ENCODE measurements around the gene MYRIP. TPM values are rescaled to one million over a fixed set of nuclear protein-coding genes. Genes with fewer than 3 reads are reported as not detected.

Gene MYRIP
- polyA plus RNA-seq, 1 experiment, result not detected

DNA sequence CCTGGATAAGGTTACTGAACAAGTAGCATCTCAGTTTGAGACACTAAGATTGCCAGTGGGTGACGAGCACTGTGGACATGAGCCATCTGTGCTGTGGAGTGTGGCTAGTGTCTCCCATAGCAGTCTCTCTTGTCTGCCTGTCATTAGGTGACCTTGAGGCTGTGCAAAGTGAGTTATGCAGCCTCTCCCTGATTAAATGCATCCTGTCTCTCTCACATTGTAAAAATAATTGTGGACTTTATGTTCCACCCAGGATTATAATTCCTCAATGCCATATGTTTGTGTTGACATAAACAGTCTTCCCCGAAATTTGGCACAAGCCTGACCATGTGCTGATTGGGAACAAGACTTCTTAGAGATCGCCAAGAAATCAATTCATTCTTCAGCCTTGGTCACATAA lies 168.9 kb downstream of the MYRIP start:
- CTCF ChIA-PET, result no interaction called here
- DNase-seq (ENCODE audit: low read depth, low spot score), result no peak
- POLR2A ChIA-PET, result no interaction called here
- H3K27me3 ChIP-seq (ENCODE audit: control insufficient read depth, insufficient read depth, low read length), result no peaks in the 10 kb centered on the region
- H3K27ac ChIP-seq (ENCODE audit: low read depth, low read length), result no peak overlapping the region
- no peak overlapping the region for H3K4me3 ChIP-seq (ENCODE audit: low read depth, low read length)
- TF ChIP-seq, protein P1, sequence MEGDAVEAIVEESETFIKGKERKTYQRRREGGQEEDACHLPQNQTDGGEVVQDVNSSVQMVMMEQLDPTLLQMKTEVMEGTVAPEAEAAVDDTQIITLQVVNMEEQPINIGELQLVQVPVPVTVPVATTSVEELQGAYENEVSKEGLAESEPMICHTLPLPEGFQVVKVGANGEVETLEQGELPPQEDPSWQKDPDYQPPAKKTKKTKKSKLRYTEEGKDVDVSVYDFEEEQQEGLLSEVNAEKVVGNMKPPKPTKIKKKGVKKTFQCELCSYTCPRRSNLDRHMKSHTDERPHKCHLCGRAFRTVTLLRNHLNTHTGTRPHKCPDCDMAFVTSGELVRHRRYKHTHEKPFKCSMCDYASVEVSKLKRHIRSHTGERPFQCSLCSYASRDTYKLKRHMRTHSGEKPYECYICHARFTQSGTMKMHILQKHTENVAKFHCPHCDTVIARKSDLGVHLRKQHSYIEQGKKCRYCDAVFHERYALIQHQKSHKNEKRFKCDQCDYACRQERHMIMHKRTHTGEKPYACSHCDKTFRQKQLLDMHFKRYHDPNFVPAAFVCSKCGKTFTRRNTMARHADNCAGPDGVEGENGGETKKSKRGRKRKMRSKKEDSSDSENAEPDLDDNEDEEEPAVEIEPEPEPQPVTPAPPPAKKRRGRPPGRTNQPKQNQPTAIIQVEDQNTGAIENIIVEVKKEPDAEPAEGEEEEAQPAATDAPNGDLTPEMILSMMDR (IDR thresholded peaks at IDR 0.05; ENCODE audit: low read depth, low read length), result no peak
- peaks cover 3% of the 10 kb centered on the region; the same call in 1 of the 2 replicates for H3K9me3 ChIP-seq (ENCODE audit: control insufficient read depth, insufficient read depth, low read length)

GRCh38 chr3:39980058-39980457 lies 170.6 kb downstream of the MYRIP start:
- POLR2A ChIA-PET, result no interaction called here
- Histone ChIP-seq H3K27me3 (ENCODE audit: control insufficient read depth, insufficient read depth, low read length) (no peaks in the 10 kb centered on the region), H3K4me3 (ENCODE audit: low read depth, low read length) (no peak overlapping the region), H3K27ac (ENCODE audit: low read depth, low read length) (no peak overlapping the region), H3K9me3 (ENCODE audit: control insufficient read depth, insufficient read depth, low read length) (peaks cover 3% of the 10 kb centered on the region; the same call in 1 of the 2 replicates)
- DNase-seq (ENCODE audit: low read depth, low spot score), result no peak
- TF ChIP-seq, protein P1 (IDR thresholded peaks at IDR 0.05; ENCODE audit: low read depth, low read length), result no peak
- CTCF ChIA-PET, result no interaction called here

DNA sequence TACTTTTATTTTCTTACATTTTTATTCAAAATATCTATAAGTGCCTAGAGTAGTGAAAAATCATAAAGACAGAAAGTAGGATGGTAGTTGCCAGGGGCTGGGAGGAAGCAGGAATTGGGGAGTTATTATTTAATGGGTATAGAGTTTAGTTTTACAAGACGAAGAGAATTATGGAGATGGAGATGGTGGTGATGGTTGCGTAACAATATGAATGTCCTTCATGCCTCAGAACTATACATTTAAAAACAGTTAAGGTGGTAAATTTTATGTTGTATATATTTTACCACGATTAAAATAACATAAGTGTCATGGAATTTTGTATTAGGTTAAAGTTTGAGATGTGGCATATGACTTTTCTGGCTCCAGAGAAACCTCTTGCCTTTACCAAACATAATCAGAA lies 171.4 kb downstream of the MYRIP start:
- Histone ChIP-seq H3K27me3 (ENCODE audit: control insufficient read depth, insufficient read depth, low read length) (no peaks in the 10 kb centered on the region), H3K27ac (ENCODE audit: low read depth, low read length) (no peak overlapping the region), H3K9me3 (ENCODE audit: control insufficient read depth, insufficient read depth, low read length) (peaks cover 3% of the 10 kb centered on the region; the same call in 1 of the 2 replicates), H3K4me3 (ENCODE audit: low read depth, low read length) (no peak overlapping the region)
- POLR2A ChIA-PET, result no interaction called here
- no peak for DNase-seq (ENCODE audit: low read depth, low spot score)
- TF ChIP-seq, protein P1 (IDR thresholded peaks at IDR 0.05; ENCODE audit: low read depth, low read length), result no peak
- CTCF ChIA-PET, result no interaction called here

DNA sequence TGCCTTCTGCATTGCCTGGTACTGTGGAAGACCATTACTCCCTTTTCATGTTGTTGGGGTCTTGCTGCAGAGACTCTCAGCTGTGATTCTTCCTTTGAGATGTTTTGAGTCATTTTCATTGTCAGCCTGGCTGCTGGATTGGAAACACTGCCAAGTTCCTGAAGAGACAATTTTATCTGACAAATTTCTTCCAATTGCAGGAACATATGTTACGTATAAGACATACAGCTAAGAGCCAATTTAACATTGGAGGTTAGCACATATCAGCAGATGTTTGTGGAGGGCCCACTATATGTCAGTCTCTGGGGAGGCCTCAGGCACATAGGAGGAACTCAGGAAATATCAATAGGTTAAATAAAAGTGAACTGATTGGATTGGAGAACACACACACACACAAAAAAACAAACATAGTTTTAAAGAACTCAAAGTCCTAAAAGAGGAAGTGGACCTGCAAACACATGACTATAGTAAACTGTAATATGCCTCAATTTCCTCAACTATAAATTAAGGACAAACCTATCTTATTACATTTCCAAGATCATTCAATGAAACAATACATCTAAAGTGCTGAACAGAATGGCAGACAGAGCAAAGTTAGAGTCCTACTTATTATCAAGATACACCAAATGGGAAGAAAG lies 172.3 kb downstream of the MYRIP start:
- no peak for DNase-seq (ENCODE audit: low read depth, low spot score)
- TF ChIP-seq, protein P1 (IDR thresholded peaks at IDR 0.05; ENCODE audit: low read depth, low read length), result no peak
- H3K9me3 ChIP-seq (ENCODE audit: control insufficient read depth, insufficient read depth, low read length), result peaks cover 8% of the 10 kb centered on the region
- POLR2A ChIA-PET, result no interaction called here
- no peak overlapping the region for H3K27ac ChIP-seq (ENCODE audit: low read depth, low read length)
- no peak overlapping the region for H3K4me3 ChIP-seq (ENCODE audit: low read depth, low read length)
- CTCF ChIA-PET, result no interaction called here
- no peaks in the 10 kb centered on the region for H3K27me3 ChIP-seq (ENCODE audit: control insufficient read depth, insufficient read depth, low read length)

DNA sequence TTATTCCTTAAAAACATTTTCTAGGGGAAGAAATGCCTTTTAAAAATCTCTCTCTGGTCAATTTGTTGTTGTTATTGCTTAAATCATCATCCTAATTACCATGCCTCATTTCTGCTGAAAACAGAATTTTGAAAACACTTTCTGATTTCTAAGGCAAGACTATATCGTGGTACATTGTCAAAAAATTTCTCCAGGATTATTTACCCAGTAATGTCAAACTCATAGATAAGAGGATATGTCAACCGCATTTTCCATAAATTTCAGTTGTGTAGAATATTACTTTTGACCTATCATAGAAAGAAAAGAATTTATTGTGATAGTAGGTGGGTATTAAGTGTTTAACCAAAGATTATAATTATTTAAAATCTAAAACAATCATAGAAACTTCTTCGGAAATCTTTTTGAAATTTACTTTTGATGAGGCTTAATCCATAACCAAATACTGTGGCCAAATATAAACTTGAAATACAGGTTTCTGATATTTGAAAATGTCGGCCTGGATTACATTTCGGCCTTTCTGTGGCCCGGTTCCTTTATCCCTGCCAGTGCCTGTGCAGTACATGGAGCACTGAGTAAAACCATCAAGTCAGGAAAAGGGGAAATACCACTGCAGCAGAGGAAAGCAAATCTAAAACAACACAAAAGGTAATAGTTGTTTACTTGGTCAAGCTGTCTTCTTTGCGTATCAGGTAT lies 173.4 kb downstream of the MYRIP start:
- no peaks in the 10 kb centered on the region for H3K27me3 ChIP-seq (ENCODE audit: control insufficient read depth, insufficient read depth, low read length)
- no peak overlapping the region for H3K27ac ChIP-seq (ENCODE audit: low read depth, low read length)
- TF ChIP-seq, protein P1 (IDR thresholded peaks at IDR 0.05; ENCODE audit: low read depth, low read length), result no peak
- no peak for DNase-seq (ENCODE audit: low read depth, low spot score)
- H3K9me3 ChIP-seq (ENCODE audit: control insufficient read depth, insufficient read depth, low read length), result peaks cover 8% of the 10 kb centered on the region
- CTCF ChIA-PET, result no interaction called here
- POLR2A ChIA-PET, result no interaction called here
- H3K4me3 ChIP-seq (ENCODE audit: low read depth, low read length), result no peak overlapping the region
